Sigmoid colon (tissue), 7 donors: Measurements from ENCODE around the gene IL1RAPL1. TPM values are rescaled to one million over a fixed set of nuclear protein-coding genes. Genes with fewer than 3 reads are reported as not detected.

Experiments used
- DNase-seq: peaks from one replicate; pipeline ENCODE4 v3.0.0-alpha.2; 2019
- H3K27ac ChIP-seq, 4 donors: fragments of 200-600 bp; sonication (generic); one replicate each; pipeline ENCODE4 v1.5.1; 2016 to 2019; ENCODE audit warnings: mild to moderate bottlenecking in 1 of 4
- H3K27me3 ChIP-seq, 3 donors: fragments of 200-600 bp; sonication (generic); one replicate each; pipeline ENCODE4 v1.5.1; 2019; ENCODE audit warnings: mild to moderate bottlenecking in 1 of 3
- H3K36me3 ChIP-seq, 4 donors: fragments of 200-600 bp; sonication (generic); one replicate each; pipeline ENCODE4 v1.5.1; 2016 to 2019
- H3K4me1 ChIP-seq, 4 donors: fragments of 200-600 bp; sonication (generic); one replicate each; pipeline ENCODE4 v1.5.1; 2017 to 2019
- H3K4me3 ChIP-seq, 4 donors: fragments of 200-600 bp; sonication (generic); one replicate each; pipeline ENCODE4 v1.5.1; 2017 to 2019; ENCODE audit warnings: mild to moderate bottlenecking in 2 of 4, moderate library complexity in 1 of 4
- H3K9me3 ChIP-seq, 4 donors: fragments of 200-600 bp in 3 of 4; sonication (generic) in 3 of 4; one replicate each; pipeline versions ENCODE4 v1.5.1 to v1.6.1; 2013 to 2019
- EP300 ChIP-seq, 4 donors: sonication (generic); formaldehyde crosslinking; IDR thresholded peaks; one replicate each; pipeline ENCODE4 v1.6.1; 2017; ENCODE audit warnings: antibody characterized with exemption in 4 of 4
- POLR2A ChIP-seq, 2 donors: fragments of 450-650 bp; IDR thresholded peaks; one replicate each; pipeline ENCODE4 v1.6.1; 2016; ENCODE audit warnings: antibody characterized with exemption in 2 of 2, mild to moderate bottlenecking in 2 of 2, moderate library complexity in 2 of 2
- POLR2AphosphoS5 ChIP-seq, 4 donors: sonication (generic); formaldehyde crosslinking; IDR thresholded peaks; one replicate each; pipeline ENCODE4 v1.6.1; 2017; ENCODE audit warnings: antibody characterized with exemption in 4 of 4
- WGBS, 2 donors: extraction: QIAGEN DNeasy Blood & Tissue Kit; methylation state at CpG; one replicate each; pipeline ENCODE4 v1.1.7; 2013; 5-methylcytosine and 5-hydroxymethylcytosine counted together
- intact Hi-C: fragments of 100-400 bp; cut with DNase I; formaldehyde crosslinking; loops from one replicate; pipeline ENCODE4 v1.15.1; 2023
- polyA plus RNA-seq, 3 donors: library from polyadenylated mRNA; stranded (reverse); fragments of 200-250 nt; gene quantifications; one replicate each; pipeline ENCODE4 v1.2.3, GENCODE V29; 2013
- total RNA-seq, 4 donors: library from RNA; depleted of rRNA; stranded (reverse); fragments of >200 nt; gene quantifications; one replicate each; pipeline ENCODE4 v1.1.0, GENCODE V29; 2016
- TF ChIP-seq, protein P1 (sequence below), 4 experiments: fragments of 450-650 bp in 3 of 4; fragments of 200-600 bp in 1 of 4; IDR thresholded peaks; one replicate each; pipeline ENCODE4 v1.5.1; 2016 to 2019; ENCODE audit warnings: antibody characterized with exemption in 4 of 4, mild to moderate bottlenecking in 3 of 4, moderate library complexity in 2 of 4
- donor health status: healthy with polysubstance abuse.
- donor health status: Bipolar disorder and iron deficiency.
- donor health status: healthy.

IL1RAPL1 gene
- total and polyA plus RNA-seq, 7 donors, result 0.07 to 2.5 (median 1.2) TPM; not detected in 2

DNA sequence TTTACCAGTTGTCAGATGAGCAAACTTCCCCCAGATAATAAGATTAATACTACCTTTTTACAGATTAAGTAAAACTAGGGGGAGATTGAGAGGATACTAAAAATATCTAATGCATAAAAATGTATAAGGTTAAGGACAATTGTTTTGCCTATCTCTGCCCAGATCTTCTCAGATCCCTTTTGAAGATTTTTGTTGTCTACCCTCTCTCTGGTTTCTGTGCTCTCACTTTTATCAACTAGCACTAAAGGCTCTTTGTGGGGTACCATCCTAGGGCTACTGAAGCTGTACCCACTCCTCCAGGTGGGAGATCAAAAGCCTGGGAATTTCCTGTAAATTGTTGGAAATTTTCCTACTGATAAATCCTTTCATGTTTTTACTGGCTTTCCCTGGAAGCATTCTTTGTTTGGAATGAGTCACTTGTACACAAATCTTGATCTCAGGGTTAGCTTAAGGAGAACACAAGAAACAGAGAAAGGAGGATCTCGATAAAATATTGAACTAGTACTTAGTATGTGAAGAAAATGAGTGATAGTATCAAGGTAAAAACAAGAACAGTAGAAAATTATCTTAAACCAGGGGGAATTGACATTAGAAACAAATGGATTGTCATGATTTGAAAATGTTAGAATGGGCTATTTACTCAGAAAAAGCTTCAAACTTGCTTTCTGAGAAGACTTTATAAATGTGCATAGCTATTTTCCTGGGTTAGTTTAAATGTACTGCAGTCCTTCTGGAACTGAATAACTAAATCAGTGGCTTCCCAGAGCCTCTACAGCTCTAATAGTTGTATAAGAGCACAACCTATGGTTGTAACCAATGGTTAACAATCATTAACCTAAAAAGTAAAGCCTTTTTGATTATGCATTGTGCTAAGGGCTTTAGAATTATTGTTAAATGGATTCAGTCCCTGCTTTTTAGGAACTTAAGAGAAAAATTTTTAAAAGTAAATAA is 948.2 kb downstream of the IL1RAPL1 start:
- TF ChIP-seq POLR2A (IDR thresholded peaks at IDR 0.05), result no peak
- no peaks in the 10 kb centered on the region for H3K4me1 ChIP-seq
- DNase-seq, result no peak
- intact Hi-C loops, result no loop called here
- no peaks in the 10 kb centered on the region for H3K9me3 ChIP-seq
- no peak overlapping the region for H3K27ac ChIP-seq
- H3K4me3 ChIP-seq, result no peak overlapping the region
- no peaks in the 10 kb centered on the region for H3K36me3 ChIP-seq
- WGBS, 2 donors, result 15 to 65% methylated on average over 1 of the region's 1 CpG
- no peaks in the 10 kb centered on the region for H3K27me3 ChIP-seq

DNA sequence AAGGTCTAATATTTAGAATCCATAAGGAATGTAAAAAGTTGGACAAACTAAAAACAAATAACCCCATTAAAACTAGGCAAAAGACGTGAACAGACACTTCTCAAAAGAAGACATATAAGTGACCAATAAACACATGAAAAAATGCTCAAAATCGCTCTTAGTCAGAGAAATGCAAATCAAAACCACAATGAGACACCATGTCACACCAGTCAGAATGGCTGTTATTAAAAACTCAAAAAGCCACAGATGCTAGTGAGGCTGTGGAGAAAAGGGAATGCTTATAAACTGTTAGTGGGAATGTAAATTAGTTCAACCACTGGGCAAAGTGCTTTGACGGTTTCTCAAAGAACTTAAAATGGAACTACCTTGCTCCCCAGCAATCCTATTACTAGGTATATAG is 953.8 kb downstream of the IL1RAPL1 start:
- no peak for TF ChIP-seq POLR2AphosphoS5 (IDR thresholded peaks at IDR 0.05)
- TF ChIP-seq POLR2A (IDR thresholded peaks at IDR 0.05), result no peak
- TF ChIP-seq, protein P1, sequence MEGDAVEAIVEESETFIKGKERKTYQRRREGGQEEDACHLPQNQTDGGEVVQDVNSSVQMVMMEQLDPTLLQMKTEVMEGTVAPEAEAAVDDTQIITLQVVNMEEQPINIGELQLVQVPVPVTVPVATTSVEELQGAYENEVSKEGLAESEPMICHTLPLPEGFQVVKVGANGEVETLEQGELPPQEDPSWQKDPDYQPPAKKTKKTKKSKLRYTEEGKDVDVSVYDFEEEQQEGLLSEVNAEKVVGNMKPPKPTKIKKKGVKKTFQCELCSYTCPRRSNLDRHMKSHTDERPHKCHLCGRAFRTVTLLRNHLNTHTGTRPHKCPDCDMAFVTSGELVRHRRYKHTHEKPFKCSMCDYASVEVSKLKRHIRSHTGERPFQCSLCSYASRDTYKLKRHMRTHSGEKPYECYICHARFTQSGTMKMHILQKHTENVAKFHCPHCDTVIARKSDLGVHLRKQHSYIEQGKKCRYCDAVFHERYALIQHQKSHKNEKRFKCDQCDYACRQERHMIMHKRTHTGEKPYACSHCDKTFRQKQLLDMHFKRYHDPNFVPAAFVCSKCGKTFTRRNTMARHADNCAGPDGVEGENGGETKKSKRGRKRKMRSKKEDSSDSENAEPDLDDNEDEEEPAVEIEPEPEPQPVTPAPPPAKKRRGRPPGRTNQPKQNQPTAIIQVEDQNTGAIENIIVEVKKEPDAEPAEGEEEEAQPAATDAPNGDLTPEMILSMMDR (IDR thresholded peaks at IDR 0.05), result no peak
- no peak for TF ChIP-seq EP300 (IDR thresholded peaks at IDR 0.05)
- no peak for DNase-seq
- no peaks in the 10 kb centered on the region for H3K27me3 ChIP-seq
- 76 to 89% methylated on average over 3 of the region's 3 CpGs for WGBS, 2 donors
- H3K4me3 ChIP-seq, result no peak overlapping the region
- no peak overlapping the region for H3K27ac ChIP-seq
- H3K36me3 ChIP-seq, result no peaks in the 10 kb centered on the region
- intact Hi-C loops, result no loop called here
- no peaks in the 10 kb centered on the region for H3K4me1 ChIP-seq
- H3K9me3 ChIP-seq, result no peaks in the 10 kb centered on the region

DNA sequence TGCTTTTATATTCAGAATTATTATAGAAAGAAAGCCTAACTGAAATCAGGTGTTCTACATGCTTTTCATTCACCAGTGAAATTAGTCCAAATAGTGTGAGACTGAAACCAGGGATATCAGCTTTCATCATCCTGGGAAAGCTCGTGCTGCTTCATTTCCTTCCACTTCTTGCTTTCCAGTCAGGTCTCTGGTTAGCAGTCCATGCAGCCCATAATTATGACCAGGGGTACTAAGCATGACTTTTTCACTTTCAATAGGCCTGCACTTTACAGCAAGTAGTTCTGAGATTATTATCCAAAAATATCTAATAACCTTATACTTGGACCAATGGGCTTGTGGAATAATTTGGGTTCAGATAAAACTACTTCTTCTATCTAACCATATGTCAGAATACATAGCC is 954.9 kb downstream of the IL1RAPL1 start:
- TF ChIP-seq, protein P1 (IDR thresholded peaks at IDR 0.05), result no peak
- TF ChIP-seq EP300 (IDR thresholded peaks at IDR 0.05), result no peak
- TF ChIP-seq POLR2A (IDR thresholded peaks at IDR 0.05), result no peak
- TF ChIP-seq POLR2AphosphoS5 (IDR thresholded peaks at IDR 0.05), result no peak
- Histone ChIP-seq H3K4me3 (no peak overlapping the region), H3K4me1 (no peaks in the 10 kb centered on the region), H3K36me3 (no peaks in the 10 kb centered on the region), H3K27me3 (no peaks in the 10 kb centered on the region), H3K27ac (no peak overlapping the region), H3K9me3 (no peaks in the 10 kb centered on the region)
- intact Hi-C loops, result no loop called here
- no peak for DNase-seq
- 41 to 60% methylated on average over 1 of the region's 1 CpG for whole genome bisulfite sequencing, 2 donors

DNA sequence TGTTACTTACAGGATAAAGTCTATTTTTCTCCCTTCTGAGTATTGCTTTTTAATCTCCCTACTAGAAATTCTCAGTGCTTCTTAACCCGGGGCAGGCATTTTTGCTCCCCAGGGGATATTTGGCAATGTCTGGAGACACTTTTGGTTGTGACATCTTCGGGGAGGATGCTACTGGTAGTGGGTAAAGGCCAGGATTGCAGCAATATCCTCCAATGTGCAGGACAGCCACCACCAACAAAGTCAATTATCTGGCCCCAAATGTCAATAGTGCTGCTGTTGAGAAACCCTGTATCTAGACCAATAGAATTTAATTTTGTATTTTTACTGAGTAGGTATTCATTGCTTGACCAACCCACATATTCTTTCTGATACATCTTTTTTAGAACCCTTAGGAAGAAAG is 958.6 kb downstream of the IL1RAPL1 start:
- intact Hi-C loops, result no loop called here
- Histone ChIP-seq H3K4me3 (no peak overlapping the region), H3K9me3 (no peaks in the 10 kb centered on the region), H3K36me3 (no peaks in the 10 kb centered on the region), H3K4me1 (no peaks in the 10 kb centered on the region), H3K27ac (no peak overlapping the region), H3K27me3 (no peaks in the 10 kb centered on the region)
- TF ChIP-seq EP300 (IDR thresholded peaks at IDR 0.05) (no peak), POLR2A (IDR thresholded peaks at IDR 0.05) (no peak), POLR2AphosphoS5 (IDR thresholded peaks at IDR 0.05) (no peak)
- TF ChIP-seq, protein P1 (IDR thresholded peaks at IDR 0.05), result no peak
- no peak for DNase-seq
- 53 to 67% methylated on average over 2 of the region's 2 CpGs for WGBS, 2 donors

DNA sequence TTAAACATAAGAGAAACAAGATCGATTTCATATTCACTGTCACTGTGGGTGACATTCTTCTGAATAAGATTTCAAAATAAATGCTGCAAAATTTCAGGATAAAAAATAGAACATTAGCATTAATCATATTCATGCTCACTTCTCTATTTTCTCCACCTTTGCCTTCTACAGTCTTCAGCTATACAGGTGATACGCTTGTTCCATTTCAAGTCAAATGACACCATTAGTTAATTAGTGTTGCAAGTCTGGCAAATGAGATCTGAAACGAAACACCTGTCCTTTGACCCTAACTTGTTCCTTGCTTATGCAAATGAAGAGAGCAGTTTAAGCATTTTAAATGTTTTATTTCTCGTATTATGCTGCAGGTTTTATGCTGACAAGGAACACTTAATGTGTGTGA is 960.6 kb downstream of the IL1RAPL1 start:
- no peak overlapping the region for H3K27ac ChIP-seq
- TF ChIP-seq, protein P1 (IDR thresholded peaks at IDR 0.05), result no peak
- no peak for TF ChIP-seq POLR2A (IDR thresholded peaks at IDR 0.05)
- no peak for TF ChIP-seq EP300 (IDR thresholded peaks at IDR 0.05)
- no peak for TF ChIP-seq POLR2AphosphoS5 (IDR thresholded peaks at IDR 0.05)
- no peaks in the 10 kb centered on the region for H3K36me3 ChIP-seq
- WGBS, 2 donors, result 59 to 76% methylated on average over 4 of the region's 4 CpGs
- no peaks in the 10 kb centered on the region for H3K9me3 ChIP-seq
- H3K4me3 ChIP-seq, result no peak overlapping the region
- DNase-seq, result no peak
- no peaks in the 10 kb centered on the region for H3K27me3 ChIP-seq
- H3K4me1 ChIP-seq, result no peaks in the 10 kb centered on the region
- intact Hi-C loops, result no loop called here
